ENCODE data around the gene RPA3. TPM values are rescaled to one million over a fixed set of nuclear protein-coding genes. Genes with fewer than 3 reads are reported as not detected.
A peak's percentile ranks its signal among the peaks of the same experiment; 100 is the strongest.

Gene RPA3
- polyA plus RNA-seq, 1 experiment, result 22.9 TPM

DNA sequence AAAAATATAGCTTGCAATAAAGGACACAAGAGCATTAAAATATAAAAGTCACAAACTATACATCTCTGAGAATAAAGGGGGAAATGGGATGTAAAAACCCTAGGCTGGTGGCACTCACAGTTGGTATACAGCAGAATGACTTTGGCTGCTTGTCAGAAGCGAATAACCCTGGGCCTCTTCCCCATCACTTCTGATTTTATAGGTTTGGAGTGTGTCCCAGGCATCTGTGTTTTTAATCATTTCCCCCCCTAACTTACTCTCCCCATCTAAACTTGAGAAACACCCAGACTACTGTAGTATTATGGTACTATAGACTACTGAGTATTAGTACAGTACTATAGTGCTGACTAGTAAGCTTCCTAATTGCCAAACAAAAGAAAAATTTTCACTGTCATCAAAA is 1.8 kb upstream of the RPA3 start:
- Histone ChIP-seq H3K4me3 (ENCODE audit: low read depth, low read length) (no peak overlapping the region), H3K27me3 (ENCODE audit: control insufficient read depth, insufficient read depth, low read length) (no peaks in the 10 kb centered on the region), H3K27ac (ENCODE audit: low read depth, low read length) (no peak overlapping the region), H3K9me3 (ENCODE audit: control insufficient read depth, insufficient read depth, low read length) (no peaks in the 10 kb centered on the region)
- TF ChIP-seq, protein P1, sequence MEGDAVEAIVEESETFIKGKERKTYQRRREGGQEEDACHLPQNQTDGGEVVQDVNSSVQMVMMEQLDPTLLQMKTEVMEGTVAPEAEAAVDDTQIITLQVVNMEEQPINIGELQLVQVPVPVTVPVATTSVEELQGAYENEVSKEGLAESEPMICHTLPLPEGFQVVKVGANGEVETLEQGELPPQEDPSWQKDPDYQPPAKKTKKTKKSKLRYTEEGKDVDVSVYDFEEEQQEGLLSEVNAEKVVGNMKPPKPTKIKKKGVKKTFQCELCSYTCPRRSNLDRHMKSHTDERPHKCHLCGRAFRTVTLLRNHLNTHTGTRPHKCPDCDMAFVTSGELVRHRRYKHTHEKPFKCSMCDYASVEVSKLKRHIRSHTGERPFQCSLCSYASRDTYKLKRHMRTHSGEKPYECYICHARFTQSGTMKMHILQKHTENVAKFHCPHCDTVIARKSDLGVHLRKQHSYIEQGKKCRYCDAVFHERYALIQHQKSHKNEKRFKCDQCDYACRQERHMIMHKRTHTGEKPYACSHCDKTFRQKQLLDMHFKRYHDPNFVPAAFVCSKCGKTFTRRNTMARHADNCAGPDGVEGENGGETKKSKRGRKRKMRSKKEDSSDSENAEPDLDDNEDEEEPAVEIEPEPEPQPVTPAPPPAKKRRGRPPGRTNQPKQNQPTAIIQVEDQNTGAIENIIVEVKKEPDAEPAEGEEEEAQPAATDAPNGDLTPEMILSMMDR (IDR thresholded peaks at IDR 0.05; ENCODE audit: low read depth, low read length), result no peak
- ChIA-PET CTCF (interaction anchor here (1.6 to 2.2 kb wide), 2 partner anchors 9 to 38 kb away, joined by 3 to 10 read pairs; no protein-coding TSS in a partner anchor), POLR2A (no interaction called here)
- DNase-seq (ENCODE audit: low read depth, low spot score), result no peak

GRCh38 chr7:7719236-7719635 is 829 bp upstream of the RPA3 start:
- H3K27ac ChIP-seq (ENCODE audit: low read depth, low read length), result no peak overlapping the region
- H3K4me3 ChIP-seq (ENCODE audit: low read depth, low read length), result no peak overlapping the region
- CTCF ChIA-PET, result interaction anchor here (1.0 to 2.2 kb wide), 3 partner anchors 37 to 498 kb away, joined by 3 to 10 read pairs (median 3); no protein-coding TSS in a partner anchor
- DNase-seq (ENCODE audit: low read depth, low spot score), result peak; percentile 94
- POLR2A ChIA-PET, result interaction anchor here (0.6 kb wide), 1 partner anchor 260 kb away, joined by 3 read pairs; no protein-coding TSS in a partner anchor
- no peaks in the 10 kb centered on the region for H3K9me3 ChIP-seq (ENCODE audit: control insufficient read depth, insufficient read depth, low read length)
- no peaks in the 10 kb centered on the region for H3K27me3 ChIP-seq (ENCODE audit: control insufficient read depth, insufficient read depth, low read length)
- TF ChIP-seq, protein P1 (IDR thresholded peaks at IDR 0.05; ENCODE audit: low read depth, low read length), result no peak

- Histone ChIP-seq H3K9me3 (ENCODE audit: control insufficient read depth, insufficient read depth, low read length) (no peaks in the 10 kb centered on the region), H3K27me3 (ENCODE audit: control insufficient read depth, insufficient read depth, low read length) (no peaks in the 10 kb centered on the region), H3K27ac (ENCODE audit: low read depth, low read length) (no peak overlapping the region), H3K4me3 (ENCODE audit: low read depth, low read length) (no peak overlapping the region)
- CTCF ChIA-PET, result interaction anchor here (0.6 to 3.0 kb wide), 2 partner anchors 10 to 32 kb away, joined by 3 to 10 read pairs; no protein-coding TSS in a partner anchor
- TF ChIP-seq, protein P1 (IDR thresholded peaks at IDR 0.05; ENCODE audit: low read depth, low read length), result no peak
- no peak for DNase-seq (ENCODE audit: low read depth, low spot score)
- POLR2A ChIA-PET, result no interaction called here
Measured at GRCh38 chr7:7713730-7714129, 4.7 kb downstream of the RPA3 start.

GRCh38 chr7:7710469-7710868 is 7.9 kb downstream of the RPA3 start:
- Histone ChIP-seq H3K4me3 (ENCODE audit: low read depth, low read length) (no peak overlapping the region), H3K9me3 (ENCODE audit: control insufficient read depth, insufficient read depth, low read length) (no peaks in the 10 kb centered on the region), H3K27me3 (ENCODE audit: control insufficient read depth, insufficient read depth, low read length) (no peaks in the 10 kb centered on the region), H3K27ac (ENCODE audit: low read depth, low read length) (no peak overlapping the region)
- no peak for DNase-seq (ENCODE audit: low read depth, low spot score)
- ChIA-PET POLR2A (no interaction called here), CTCF (no interaction called here)
- TF ChIP-seq, protein P1 (IDR thresholded peaks at IDR 0.05; ENCODE audit: low read depth, low read length), result no peak

- ChIA-PET CTCF (no interaction called here), POLR2A (no interaction called here)
- Histone ChIP-seq H3K9me3 (ENCODE audit: control insufficient read depth, insufficient read depth, low read length) (no peaks in the 10 kb centered on the region), H3K27ac (ENCODE audit: low read depth, low read length) (no peak overlapping the region), H3K4me3 (ENCODE audit: low read depth, low read length) (no peak overlapping the region), H3K27me3 (ENCODE audit: control insufficient read depth, insufficient read depth, low read length) (no peaks in the 10 kb centered on the region)
- no peak for DNase-seq (ENCODE audit: low read depth, low spot score)
- TF ChIP-seq, protein P1 (IDR thresholded peaks at IDR 0.05; ENCODE audit: low read depth, low read length), result no peak
Measured at GRCh38 chr7:7709291-7709690, 9.1 kb downstream of the RPA3 start.
